GM18909 (cell line): Measurements from ENCODE around the gene UBE2D4.

ENCODE experiments used
- ATAC-seq: cut with Tn5 transposase; IDR thresholded peaks from one replicate; pipeline ENCODE4 v1.9.1; 2021; ENCODE audit warnings: mild to moderate bottlenecking; ENCODE audit not compliant: unreplicated experiment, poor library complexity

UBE2D4 gene

GRCh38 chr7:43906331-43907010 lies 19.8 kb upstream of the UBE2D4 start, which contains the start of gene URGCP:
Gene URGCP, minus strand, starts transcription at chr7:43906596. Its CDS starts 21 bp downstream, at chr7:43906575.
- ATAC-seq, result peak; percentile 77

- ATAC-seq, result no peak
Observed at GRCh38 chr7:43914795-43915194, 11.4 kb upstream of the UBE2D4 start.

GRCh38 chr7:43915907-43916306 lies 10.3 kb upstream of the UBE2D4 start:
- no peak for ATAC-seq

- ATAC-seq, result no peak
Observed at GRCh38 chr7:43921423-43921822, 4.8 kb upstream of the UBE2D4 start.

- ATAC-seq, result no peak
Observed at GRCh38 chr7:43922726-43923125, 3.5 kb upstream of the UBE2D4 start.

GRCh38 chr7:43926798-43927123 lies 525 bp downstream of the UBE2D4 start:
- peak; percentile 19 for ATAC-seq

GRCh38 chr7:43927810-43928209 lies 1.6 kb downstream of the UBE2D4 start:
- no peak for ATAC-seq

- ATAC-seq, result no peak
Observed at GRCh38 chr7:43929529-43930457, 3.6 kb downstream of the UBE2D4 start.

- ATAC-seq, result no peak
Observed at GRCh38 chr7:43931346-43931745, 5.1 kb downstream of the UBE2D4 start.

GRCh38 chr7:43933902-43934560 lies 7.8 kb downstream of the UBE2D4 start:
- ATAC-seq, result no peak

- ATAC-seq, result no peak
Observed at GRCh38 chr7:43937444-43937843, 11.2 kb downstream of the UBE2D4 start.

- no peak for ATAC-seq
Observed at GRCh38 chr7:43938892-43939482, 12.8 kb downstream of the UBE2D4 start.

- ATAC-seq, result no peak
Observed at GRCh38 chr7:43942250-43942649, 16.0 kb downstream of the UBE2D4 start.

- no peak for ATAC-seq
Observed at GRCh38 chr7:43942997-43943396, 16.8 kb downstream of the UBE2D4 start.

- ATAC-seq, result no peak
Observed at GRCh38 chr7:43943417-43944187, 17.4 kb downstream of the UBE2D4 start.

- no peak for ATAC-seq
Observed at GRCh38 chr7:43944286-43944685, 18.1 kb downstream of the UBE2D4 start.

GRCh38 chr7:43952028-43952427 lies 25.8 kb downstream of the UBE2D4 start:
- ATAC-seq, result no peak

- ATAC-seq, result no peak
Observed at GRCh38 chr7:43953071-43953470, 26.8 kb downstream of the UBE2D4 start.

GRCh38 chr7:43954524-43955228 lies 28.4 kb downstream of the UBE2D4 start:
- peak; percentile 76 for ATAC-seq
